ENCODE data around the gene SRBD1.

The SRBD1 gene

DNA sequence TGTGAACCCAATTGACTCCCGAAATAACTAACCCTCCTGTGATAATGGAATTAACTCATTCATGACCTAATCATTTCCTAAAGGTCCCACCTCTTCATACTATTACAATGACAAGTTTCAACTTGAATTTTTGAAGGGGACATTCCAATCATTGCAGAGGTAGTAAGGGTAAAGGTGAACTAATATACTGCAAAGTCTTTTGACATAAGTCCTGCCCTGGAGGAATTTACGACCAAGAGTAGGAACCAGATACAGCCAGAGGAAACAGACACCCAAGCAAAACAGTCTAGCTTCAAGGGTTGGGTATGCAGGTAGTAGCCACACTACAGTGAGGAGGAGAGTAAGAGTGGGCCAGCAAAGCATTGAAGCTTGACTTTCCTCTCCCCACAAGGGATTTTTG lies 1.2 kb upstream of the SRBD1 start:
- no peak overlapping the region for H3K4me3 ChIP-seq (ENCODE audit: low read length)
- H3K27ac ChIP-seq (ENCODE audit: low read length): no peak overlapping the region
- H3K9me3 ChIP-seq (ENCODE audit: control insufficient read depth, low read depth, low read length): no peaks in the 10 kb centered on the region
- no peak overlapping the region for H3K9ac ChIP-seq (ENCODE audit: low read length)
- H3K4me1 ChIP-seq (ENCODE audit: control insufficient read depth, low read depth, low read length): peaks cover 10% of the 10 kb centered on the region
- no peaks in the 10 kb centered on the region for H3K36me3 ChIP-seq (ENCODE audit: control insufficient read depth, low read depth, low read length)
- H3K27me3 ChIP-seq (ENCODE audit: control insufficient read depth, insufficient read depth, low read length): no peaks in the 10 kb centered on the region

DNA sequence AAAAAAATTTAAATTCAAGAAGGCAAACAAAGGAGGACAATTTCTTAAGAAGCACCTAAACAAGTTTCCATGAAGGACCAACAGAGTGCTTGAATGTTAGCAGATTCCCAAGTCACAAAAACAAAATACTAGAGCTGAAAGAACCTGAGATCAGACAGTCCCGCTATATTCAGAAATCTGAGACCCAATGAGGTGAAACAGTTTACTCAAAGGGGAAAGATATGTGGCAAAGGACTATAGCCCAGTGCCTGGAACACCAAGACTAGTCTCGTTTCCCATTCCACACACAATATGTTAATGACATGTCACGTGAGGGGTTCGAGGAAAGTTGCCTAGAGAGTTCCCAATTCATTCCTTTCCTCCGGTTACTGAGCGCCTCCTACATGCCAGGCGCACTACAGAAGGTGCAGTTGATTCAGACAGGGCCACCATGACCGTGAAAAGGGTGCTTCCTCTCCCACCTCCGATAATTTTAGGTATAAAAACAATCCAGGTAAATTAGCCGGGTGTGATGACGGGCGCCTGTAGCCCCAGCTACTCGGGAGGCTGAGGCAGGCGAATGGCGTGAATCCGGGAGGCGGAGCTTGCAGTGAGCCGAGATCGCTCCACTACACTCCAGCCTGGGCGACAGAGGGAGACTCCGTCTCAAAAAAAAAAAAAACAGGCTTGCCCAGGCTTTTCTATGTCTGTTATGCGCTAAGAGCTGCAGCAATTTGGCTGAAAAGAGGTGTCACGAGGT lies 617 bp downstream of the SRBD1 start:
- Histone ChIP-seq H3K4me3 (ENCODE audit: low read length) (peak overlapping the region; percentile 72), H3K36me3 (ENCODE audit: control insufficient read depth, low read depth, low read length) (no peaks in the 10 kb centered on the region), H3K9ac (ENCODE audit: low read length) (peak overlapping the region; percentile 73), H3K9me3 (ENCODE audit: control insufficient read depth, low read depth, low read length) (no peaks in the 10 kb centered on the region), H3K27me3 (ENCODE audit: control insufficient read depth, insufficient read depth, low read length) (no peaks in the 10 kb centered on the region), H3K4me1 (ENCODE audit: control insufficient read depth, low read depth, low read length) (peaks cover 10% of the 10 kb centered on the region), H3K27ac (ENCODE audit: low read length) (peak overlapping the region; percentile 74)

DNA sequence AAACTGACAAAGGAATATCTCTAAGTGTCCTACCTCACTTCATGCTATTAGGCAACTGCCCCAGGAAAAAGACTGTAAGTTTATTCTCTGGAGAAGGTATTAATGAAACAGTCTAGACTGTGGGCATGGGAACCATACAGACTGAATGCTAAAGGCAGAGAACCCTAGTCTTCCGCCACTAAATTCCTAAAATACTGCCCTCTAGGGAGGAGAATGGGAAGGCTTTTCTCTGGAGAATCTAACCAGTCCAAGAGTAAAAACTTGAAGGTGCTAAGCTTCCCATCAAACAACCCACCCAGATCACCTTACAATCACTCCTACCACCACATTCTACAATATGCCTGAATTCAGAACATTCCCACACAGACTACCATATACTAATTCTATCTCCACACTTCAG lies 3.4 kb downstream of the SRBD1 start:
- Histone ChIP-seq H3K4me1 (ENCODE audit: control insufficient read depth, low read depth, low read length) (peaks cover 10% of the 10 kb centered on the region), H3K27me3 (ENCODE audit: control insufficient read depth, insufficient read depth, low read length) (no peaks in the 10 kb centered on the region), H3K9ac (ENCODE audit: low read length) (no peak overlapping the region)

DNA sequence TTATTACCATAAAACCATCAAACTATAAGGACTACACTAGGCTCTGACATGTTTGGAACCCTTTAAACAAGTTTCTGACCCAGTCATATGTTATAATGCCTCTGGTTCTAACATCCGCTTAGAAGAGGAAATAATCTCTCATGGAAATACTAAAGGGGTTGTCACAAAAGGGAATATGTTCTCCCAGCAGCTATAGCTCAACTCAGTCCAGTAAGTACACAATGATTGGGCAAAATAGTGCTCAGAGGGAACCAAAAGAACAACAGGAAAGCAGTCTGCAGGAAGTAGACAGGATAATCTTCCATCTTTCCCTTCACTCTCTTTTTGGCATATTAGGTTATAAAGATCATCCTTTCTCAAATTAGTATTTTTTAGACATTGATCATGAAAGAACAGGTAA lies 4.3 kb downstream of the SRBD1 start:
- H3K9ac ChIP-seq (ENCODE audit: low read length): no peak overlapping the region
- no peak overlapping the region for H3K27ac ChIP-seq (ENCODE audit: low read length)
- H3K4me3 ChIP-seq (ENCODE audit: low read length): no peak overlapping the region
- no peaks in the 10 kb centered on the region for H3K27me3 ChIP-seq (ENCODE audit: control insufficient read depth, insufficient read depth, low read length)
- H3K9me3 ChIP-seq (ENCODE audit: control insufficient read depth, low read depth, low read length): no peaks in the 10 kb centered on the region
- peaks cover 10% of the 10 kb centered on the region for H3K4me1 ChIP-seq (ENCODE audit: control insufficient read depth, low read depth, low read length)
- H3K36me3 ChIP-seq (ENCODE audit: control insufficient read depth, low read depth, low read length): peaks cover 15% of the 10 kb centered on the region

More for the DNA sequence above, 3.4 kb downstream of the SRBD1 start:
- no peak overlapping the region for H3K4me3 ChIP-seq (ENCODE audit: low read length)
- H3K9me3 ChIP-seq (ENCODE audit: control insufficient read depth, low read depth, low read length): no peaks in the 10 kb centered on the region
- H3K36me3 ChIP-seq (ENCODE audit: control insufficient read depth, low read depth, low read length): peaks cover 10% of the 10 kb centered on the region
- no peak overlapping the region for H3K27ac ChIP-seq (ENCODE audit: low read length)

DNA sequence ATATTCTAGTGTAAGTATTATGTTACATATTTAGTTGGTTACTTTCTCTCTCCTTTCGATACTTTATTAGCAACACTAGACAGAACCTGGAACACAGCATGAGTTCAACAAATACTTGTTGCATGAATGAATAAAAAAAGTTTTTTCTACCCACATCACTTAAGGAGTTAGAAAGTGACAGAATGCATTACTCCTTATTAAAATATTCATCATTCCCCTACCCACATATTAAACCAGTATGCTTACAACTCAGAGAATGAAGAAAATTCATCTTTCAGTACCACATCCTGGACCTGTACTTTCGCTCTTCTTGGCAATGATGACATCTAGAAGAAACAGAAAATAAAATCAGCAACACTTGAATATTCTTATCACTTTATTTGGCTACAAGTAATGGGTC lies 6.0 kb downstream of the SRBD1 start:
- Histone ChIP-seq H3K27ac (ENCODE audit: low read length) (no peak overlapping the region), H3K4me3 (ENCODE audit: low read length) (no peak overlapping the region), H3K27me3 (ENCODE audit: control insufficient read depth, insufficient read depth, low read length) (no peaks in the 10 kb centered on the region), H3K36me3 (ENCODE audit: control insufficient read depth, low read depth, low read length) (peaks cover 29% of the 10 kb centered on the region), H3K9me3 (ENCODE audit: control insufficient read depth, low read depth, low read length) (no peaks in the 10 kb centered on the region), H3K4me1 (ENCODE audit: control insufficient read depth, low read depth, low read length) (peaks cover 4% of the 10 kb centered on the region), H3K9ac (ENCODE audit: low read length) (no peak overlapping the region)

DNA sequence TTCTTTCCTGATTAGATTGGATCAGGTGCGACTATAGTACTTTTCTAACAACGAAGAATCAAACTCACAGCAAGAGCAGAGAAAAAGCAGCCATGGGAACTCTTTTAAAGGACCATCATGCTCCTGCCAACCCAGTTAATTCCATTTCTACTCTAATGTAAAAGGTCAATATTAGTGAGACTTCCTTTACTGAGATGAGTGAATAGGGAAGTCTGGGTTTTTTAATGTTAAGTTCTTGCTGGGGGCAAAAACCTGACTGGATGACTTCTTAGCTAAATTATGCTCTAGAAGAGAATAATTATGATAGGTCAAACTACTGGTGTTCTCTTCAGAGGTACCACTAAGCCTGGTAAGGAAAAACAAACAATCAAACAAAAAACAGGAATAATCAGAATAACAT lies 8.4 kb downstream of the SRBD1 start:
- Histone ChIP-seq H3K4me3 (ENCODE audit: low read length) (no peak overlapping the region), H3K9ac (ENCODE audit: low read length) (no peak overlapping the region), H3K9me3 (ENCODE audit: control insufficient read depth, low read depth, low read length) (no peaks in the 10 kb centered on the region), H3K36me3 (ENCODE audit: control insufficient read depth, low read depth, low read length) (peaks cover 52% of the 10 kb centered on the region), H3K4me1 (ENCODE audit: control insufficient read depth, low read depth, low read length) (no peaks in the 10 kb centered on the region), H3K27me3 (ENCODE audit: control insufficient read depth, insufficient read depth, low read length) (no peaks in the 10 kb centered on the region), H3K27ac (ENCODE audit: low read length) (no peak overlapping the region)

DNA sequence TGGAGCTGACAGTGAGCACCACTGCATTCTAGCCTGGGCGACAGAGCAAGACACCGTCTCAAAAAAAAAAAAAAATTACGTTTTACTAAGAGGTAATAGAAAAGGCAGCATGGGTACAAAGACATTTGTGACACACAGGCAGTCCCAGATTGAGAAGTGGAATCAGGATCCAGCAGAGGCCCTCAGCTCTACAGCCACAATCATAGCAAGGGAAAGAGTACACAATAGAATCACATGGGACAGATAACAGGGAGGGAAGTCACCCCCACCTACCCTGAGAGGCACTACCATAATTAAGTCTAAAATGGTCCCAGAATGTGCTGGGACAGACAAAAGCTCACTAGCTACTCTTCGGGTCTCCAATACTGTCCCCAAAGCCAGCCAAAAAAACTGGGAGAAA lies 12.5 kb downstream of the SRBD1 start:
- H3K4me1 ChIP-seq (ENCODE audit: control insufficient read depth, low read depth, low read length): no peaks in the 10 kb centered on the region
- no peaks in the 10 kb centered on the region for H3K27me3 ChIP-seq (ENCODE audit: control insufficient read depth, insufficient read depth, low read length)
- H3K36me3 ChIP-seq (ENCODE audit: control insufficient read depth, low read depth, low read length): peaks cover 51% of the 10 kb centered on the region
- no peak overlapping the region for H3K9ac ChIP-seq (ENCODE audit: low read length)
- H3K27ac ChIP-seq (ENCODE audit: low read length): no peak overlapping the region
- no peaks in the 10 kb centered on the region for H3K9me3 ChIP-seq (ENCODE audit: control insufficient read depth, low read depth, low read length)
- H3K4me3 ChIP-seq (ENCODE audit: low read length): no peak overlapping the region

DNA sequence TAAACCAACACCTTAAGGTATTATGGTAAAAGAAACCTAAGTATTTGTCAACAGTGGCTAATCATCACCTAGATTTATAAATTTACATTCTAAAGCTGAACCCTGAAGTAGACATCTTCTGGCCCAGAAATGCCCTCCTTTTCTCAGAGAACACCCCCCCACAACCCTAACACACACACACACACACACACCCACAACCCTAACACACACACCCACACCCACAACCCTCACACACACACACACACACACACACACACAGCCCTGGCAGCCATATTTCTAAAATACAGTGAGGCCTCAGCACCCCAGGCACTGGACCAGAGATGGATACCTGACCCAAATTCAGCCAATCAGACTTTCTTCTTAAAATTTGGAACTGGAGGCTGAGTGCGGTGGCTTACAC lies 14.3 kb downstream of the SRBD1 start:
- Histone ChIP-seq H3K9ac (ENCODE audit: low read length) (no peak overlapping the region), H3K9me3 (ENCODE audit: control insufficient read depth, low read depth, low read length) (no peaks in the 10 kb centered on the region), H3K4me3 (ENCODE audit: low read length) (no peak overlapping the region), H3K27me3 (ENCODE audit: control insufficient read depth, insufficient read depth, low read length) (no peaks in the 10 kb centered on the region), H3K36me3 (ENCODE audit: control insufficient read depth, low read depth, low read length) (peaks cover 46% of the 10 kb centered on the region), H3K27ac (ENCODE audit: low read length) (no peak overlapping the region), H3K4me1 (ENCODE audit: control insufficient read depth, low read depth, low read length) (no peaks in the 10 kb centered on the region)

DNA sequence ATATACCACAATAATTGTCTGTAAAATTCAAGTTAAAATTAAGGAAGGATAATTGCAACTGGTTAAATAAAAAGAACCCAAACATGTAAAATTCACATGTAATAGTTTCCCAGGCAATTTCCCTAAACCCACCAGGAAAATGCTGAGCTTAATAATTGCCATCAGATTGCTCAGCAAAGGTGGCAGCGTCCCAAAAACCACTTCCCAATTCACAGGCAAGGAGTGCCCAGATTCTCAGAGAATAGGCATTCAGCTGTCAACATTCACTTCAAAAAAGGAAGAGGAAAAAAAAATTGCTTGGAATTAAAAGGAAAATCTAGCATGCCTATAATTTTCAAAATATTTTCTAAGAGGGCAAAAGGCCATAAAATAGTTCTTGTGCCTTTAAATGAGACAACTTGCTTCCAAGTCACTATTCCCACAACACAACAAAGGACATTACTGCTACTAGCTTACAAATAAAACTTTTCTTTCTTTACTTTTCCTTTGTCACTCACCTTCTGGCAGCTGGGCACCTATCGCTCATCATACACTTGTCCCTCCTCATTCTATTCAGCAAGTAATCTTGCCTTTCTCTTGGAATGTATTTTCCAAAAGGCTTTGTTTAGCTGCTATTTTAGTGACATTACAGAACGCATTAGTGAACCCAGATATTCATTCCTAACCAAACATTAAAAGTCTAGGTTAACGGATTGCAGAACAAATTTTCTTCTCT lies 15.2 kb downstream of the SRBD1 start:
- Histone ChIP-seq H3K27me3 (ENCODE audit: control insufficient read depth, insufficient read depth, low read length) (no peaks in the 10 kb centered on the region), H3K4me3 (ENCODE audit: low read length) (no peak overlapping the region), H3K36me3 (ENCODE audit: control insufficient read depth, low read depth, low read length) (peaks cover 41% of the 10 kb centered on the region), H3K4me1 (ENCODE audit: control insufficient read depth, low read depth, low read length) (no peaks in the 10 kb centered on the region), H3K9ac (ENCODE audit: low read length) (no peak overlapping the region), H3K27ac (ENCODE audit: low read length) (no peak overlapping the region), H3K9me3 (ENCODE audit: control insufficient read depth, low read depth, low read length) (no peaks in the 10 kb centered on the region)

DNA sequence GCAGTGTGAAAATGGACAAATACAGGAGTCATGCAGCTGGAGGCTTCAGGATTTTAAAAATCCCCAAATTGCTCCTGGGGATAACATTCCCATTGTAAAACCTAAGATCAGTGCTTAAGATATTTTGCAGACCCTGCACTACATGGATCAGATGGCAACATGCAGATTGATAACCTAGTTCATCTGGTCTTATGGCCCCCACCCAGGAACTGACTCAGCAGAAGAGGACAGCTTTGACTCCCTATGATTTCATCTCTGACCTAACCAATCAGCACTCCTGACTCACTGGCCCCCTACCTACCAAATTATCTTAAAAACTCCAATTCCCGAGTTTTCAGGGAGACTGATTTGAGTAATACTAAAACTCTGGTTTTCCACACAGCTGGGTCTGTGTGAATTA lies 20.0 kb downstream of the SRBD1 start:
- no peak overlapping the region for H3K27ac ChIP-seq (ENCODE audit: low read length)
- no peak overlapping the region for H3K4me3 ChIP-seq (ENCODE audit: low read length)
- H3K4me1 ChIP-seq (ENCODE audit: control insufficient read depth, low read depth, low read length): peaks cover 3% of the 10 kb centered on the region
- H3K36me3 ChIP-seq (ENCODE audit: control insufficient read depth, low read depth, low read length): peaks cover 8% of the 10 kb centered on the region
- no peaks in the 10 kb centered on the region for H3K27me3 ChIP-seq (ENCODE audit: control insufficient read depth, insufficient read depth, low read length)
- H3K9ac ChIP-seq (ENCODE audit: low read length): no peak overlapping the region
- H3K9me3 ChIP-seq (ENCODE audit: control insufficient read depth, low read depth, low read length): no peaks in the 10 kb centered on the region

DNA sequence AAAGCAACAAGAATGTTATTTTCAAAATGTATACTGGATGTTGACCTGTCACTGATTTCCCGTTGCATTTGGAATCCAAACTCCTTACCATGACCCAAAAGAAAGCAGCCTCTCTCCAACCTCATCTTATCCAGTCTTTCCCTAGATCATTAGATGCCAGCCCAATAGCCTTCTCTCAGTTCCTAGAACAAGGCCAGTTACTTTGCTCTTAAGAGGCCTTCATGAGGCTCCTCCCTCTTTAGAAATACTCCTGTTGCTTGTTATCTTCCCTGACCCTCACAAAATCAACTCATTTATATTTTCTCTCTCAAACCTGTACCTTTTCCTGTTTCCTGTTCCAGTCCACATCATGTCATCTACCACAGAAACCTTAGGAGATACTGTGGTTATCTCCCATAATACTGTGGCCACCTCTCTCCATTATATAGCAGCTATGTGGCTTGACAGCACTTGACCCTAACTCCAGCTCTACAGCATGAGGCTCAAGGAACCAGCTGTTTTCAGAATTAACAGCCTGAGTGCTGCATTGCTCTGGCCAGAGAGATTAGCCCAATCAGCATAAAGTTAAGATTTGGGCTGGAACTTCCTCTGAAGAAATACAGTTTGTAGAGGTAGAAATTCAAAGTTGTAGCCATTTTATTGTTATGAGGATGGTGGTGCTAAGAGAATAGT lies 22.8 kb downstream of the SRBD1 start:
- Histone ChIP-seq H3K4me3 (ENCODE audit: low read length) (no peak overlapping the region), H3K27me3 (ENCODE audit: control insufficient read depth, insufficient read depth, low read length) (no peaks in the 10 kb centered on the region), H3K36me3 (ENCODE audit: control insufficient read depth, low read depth, low read length) (peaks cover 3% of the 10 kb centered on the region), H3K9me3 (ENCODE audit: control insufficient read depth, low read depth, low read length) (no peaks in the 10 kb centered on the region), H3K4me1 (ENCODE audit: control insufficient read depth, low read depth, low read length) (peaks cover 3% of the 10 kb centered on the region), H3K27ac (ENCODE audit: low read length) (no peak overlapping the region), H3K9ac (ENCODE audit: low read length) (no peak overlapping the region)
